Ecto neural progenitor cell (in vitro differentiated cells): Measurements from ENCODE around the gene CELF4.
A peak's percentile ranks its signal among the peaks of the same experiment; 100 is the strongest.

Experiments
- DNase-seq: peaks from one replicate; pipeline ENCODE4 v3.0.0-alpha.2; 2018; ENCODE audit warnings: low spot score

Gene CELF4

DNA sequence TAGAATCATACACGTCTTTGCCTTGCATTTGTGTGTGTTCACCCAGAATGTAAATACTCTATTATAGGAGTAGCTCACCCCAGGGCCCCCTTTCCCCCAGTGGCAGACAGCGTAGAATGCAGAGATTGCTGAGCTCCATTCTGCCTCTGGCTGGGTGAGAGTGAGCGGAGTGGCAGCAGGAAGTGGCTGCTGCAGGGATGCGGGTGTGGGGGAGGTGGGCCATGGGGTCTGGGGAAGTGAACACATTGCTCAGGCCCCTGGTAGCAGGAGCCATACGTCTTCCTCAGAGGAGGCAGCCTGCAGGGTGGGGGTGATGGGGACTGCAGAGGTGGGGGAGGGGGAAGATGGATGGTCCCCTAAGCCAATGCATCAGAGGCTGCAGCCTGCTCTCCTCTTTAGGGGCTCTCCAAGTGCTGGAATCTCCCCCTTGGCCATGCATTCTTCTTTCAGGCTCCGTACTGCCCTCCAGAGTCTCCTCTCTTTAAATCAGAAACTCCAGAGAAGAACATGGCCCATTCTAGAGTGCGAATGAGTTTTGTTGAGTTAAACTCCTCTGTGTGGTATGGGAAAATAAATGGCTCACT is 72.2 kb downstream of the CELF4 start:
- DNase-seq, result no peak

- DNase-seq, result no peak
These were observed 72.6 kb downstream of the CELF4 start for GRCh38 chr18:37492952-37493351.

DNA sequence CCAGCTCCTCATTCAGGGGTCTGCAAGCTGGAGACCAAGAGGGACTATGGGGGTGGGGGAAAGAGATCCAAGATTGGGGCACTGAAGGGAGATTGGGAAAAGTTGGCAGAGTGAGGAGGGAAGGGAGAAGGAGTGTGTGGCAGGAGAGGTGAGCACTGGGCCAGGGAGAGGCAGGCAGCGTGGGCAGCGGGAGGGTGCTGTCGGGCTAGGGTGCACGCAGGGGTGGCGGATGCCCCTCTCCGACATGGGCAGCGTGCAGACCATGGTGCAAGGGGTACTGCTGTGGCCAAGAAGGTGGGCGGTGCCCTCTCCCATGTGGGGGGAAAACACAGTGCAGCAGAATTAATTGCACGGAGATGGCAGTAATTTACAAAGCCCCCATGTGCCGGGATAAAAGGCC is 74.1 kb downstream of the CELF4 start:
- DNase-seq, result no peak

GRCh38 chr18:37489998-37490397 is 75.6 kb downstream of the CELF4 start:
- DNase-seq, result no peak

DNA sequence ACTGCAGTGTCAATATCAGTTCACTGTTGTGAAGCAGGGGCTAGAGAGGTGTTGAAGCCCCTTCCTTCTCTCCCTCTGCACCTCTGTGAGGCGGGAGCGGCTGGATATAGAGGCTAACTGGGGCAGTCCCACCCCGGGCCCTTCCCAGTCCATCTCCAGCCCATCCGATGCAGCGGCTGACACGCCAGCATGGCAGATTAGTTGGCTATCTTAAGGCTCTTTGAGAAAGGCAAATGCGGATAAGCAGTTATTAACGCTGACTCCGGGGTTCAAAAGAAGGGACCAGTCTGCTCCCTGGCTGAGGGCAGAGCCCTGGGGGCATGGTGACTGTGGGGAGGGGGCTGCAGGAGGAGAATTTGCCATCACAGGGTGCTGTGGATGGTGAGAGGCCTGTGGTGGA is 76.6 kb downstream of the CELF4 start:
- DNase-seq, result no peak

GRCh38 chr18:37487400-37487867 is 78.2 kb downstream of the CELF4 start:
- DNase-seq, result no peak

DNA sequence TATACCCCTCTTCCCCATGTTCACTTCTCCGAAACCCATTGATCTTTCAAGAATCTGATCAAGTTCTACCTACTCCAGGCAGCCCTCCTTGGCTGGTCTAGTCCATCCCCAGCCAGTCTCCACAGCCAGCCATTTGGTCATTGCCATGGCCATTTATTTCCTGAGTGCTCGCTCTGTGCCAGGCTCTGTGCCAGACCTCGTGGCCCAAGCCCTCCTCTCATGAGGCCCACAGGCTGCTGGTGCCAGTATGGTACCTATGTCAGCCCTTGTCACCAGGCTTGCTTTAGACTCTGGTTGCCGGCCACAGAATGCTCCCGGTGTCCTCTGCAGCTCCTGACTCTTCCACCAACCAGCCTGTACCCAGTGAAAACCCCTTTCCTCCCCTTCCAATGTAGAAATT is 78.8 kb downstream of the CELF4 start:
- DNase-seq, result no peak

- DNase-seq, result peak; percentile 78
These were observed 80.4 kb downstream of the CELF4 start for GRCh38 chr18:37484983-37485834.

DNA sequence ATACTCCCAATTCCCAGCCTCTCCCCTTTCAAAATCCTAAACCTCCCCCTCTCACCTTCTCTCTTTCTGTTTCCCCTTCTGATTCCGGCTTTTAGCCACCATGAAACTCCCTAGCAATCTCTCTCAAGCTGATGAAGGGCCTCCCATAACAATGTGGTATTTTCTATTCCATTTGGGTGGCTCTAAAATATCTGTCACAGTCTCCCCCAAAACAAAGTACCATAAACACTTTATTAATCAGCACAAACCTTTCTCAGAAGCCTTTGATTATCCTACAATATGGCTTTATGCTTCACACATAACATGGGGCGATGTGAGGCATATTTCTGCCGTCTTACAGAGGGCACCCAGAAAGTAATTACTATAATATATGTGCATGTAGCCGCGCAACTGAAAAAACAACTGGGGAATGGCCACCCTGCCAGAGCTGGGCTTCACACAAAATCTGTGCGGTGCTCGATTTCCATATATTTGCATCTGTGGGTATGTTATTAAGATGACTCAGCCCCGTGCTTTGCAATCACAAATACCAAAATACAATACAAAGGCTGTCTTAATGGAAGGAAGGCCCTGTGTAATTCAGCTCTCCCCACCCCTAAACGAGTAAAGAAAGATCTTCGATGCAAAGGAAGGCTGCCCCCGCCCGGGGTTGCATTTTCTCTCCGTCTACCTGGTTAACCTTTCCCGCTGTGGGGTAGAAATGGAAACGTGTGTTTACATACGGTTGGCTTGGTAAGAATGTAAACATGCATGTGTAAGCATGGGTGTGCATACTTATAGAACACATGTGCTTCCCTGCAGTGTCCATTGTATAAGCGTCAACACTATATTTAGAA is 81.4 kb downstream of the CELF4 start:
- no peak for DNase-seq

GRCh38 chr18:37483221-37483971 is 82.2 kb downstream of the CELF4 start:
- peak; percentile 60 for DNase-seq

DNA sequence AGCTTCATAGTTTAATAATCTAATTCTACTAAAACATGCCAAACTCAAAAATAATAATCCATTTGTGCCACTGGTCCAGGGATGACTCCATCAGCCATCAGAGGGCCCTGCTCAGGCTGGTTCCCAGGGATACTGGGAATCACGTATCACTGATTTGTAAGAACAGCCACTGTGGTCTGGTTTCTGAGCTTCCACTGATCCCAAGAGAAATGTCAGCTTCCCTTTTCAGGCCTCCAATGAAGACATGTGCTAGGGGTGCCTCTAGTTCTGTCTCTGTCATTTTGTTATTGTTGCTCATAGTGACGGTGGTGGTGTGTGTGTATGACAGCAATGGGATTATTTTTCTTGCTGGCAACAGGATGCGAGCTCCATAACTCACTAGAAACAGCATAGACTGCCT is 83.2 kb downstream of the CELF4 start:
- DNase-seq, result no peak

DNA sequence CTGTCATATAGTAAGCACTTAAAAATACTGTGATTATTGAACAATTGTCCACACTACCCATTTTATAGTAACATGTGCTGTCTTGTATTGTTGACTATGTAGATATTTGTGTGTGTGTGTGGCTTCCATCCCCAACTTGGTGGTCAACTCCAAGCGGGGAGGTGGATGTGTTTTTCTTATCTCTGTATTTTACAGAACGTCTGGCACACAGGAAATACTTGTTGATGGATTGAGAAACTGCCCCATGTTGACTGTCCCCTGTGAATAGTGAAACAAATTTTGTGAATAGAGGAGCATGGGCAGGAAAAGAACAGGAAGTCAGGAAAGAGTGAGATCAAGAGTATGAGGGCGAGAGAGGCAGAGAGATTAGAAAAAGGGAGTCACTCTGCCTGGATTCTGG is 83.6 kb downstream of the CELF4 start:
- no peak for DNase-seq

- DNase-seq, result no peak
These were observed 84.1 kb downstream of the CELF4 start for GRCh38 chr18:37481491-37481890.

GRCh38 chr18:37481072-37481471 is 84.5 kb downstream of the CELF4 start:
- no peak for DNase-seq

- DNase-seq, result no peak
These were observed 88.8 kb downstream of the CELF4 start for GRCh38 chr18:37476611-37477295.

DNA sequence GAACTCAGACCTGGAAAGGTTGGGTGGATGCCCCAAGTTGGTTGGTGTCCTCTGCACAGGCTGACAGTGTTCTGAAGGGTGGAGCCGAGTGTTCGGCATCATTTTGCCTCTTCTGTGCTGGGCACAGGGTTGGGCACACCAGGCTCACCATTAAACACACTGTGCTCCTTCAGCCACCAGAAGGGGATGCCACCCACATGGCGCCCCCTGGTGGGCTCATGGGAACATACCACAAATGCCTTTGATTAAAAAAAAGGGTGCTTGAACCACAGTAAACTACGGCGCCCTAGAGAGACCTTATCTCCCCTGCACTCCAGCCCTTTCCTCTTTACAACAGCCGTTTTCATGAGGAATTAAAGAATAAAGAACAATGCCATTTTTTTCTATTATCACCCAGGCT is 89.4 kb downstream of the CELF4 start:
- DNase-seq, result peak; percentile 72

- no peak for DNase-seq
These were observed 92.3 kb downstream of the CELF4 start for GRCh38 chr18:37473195-37473840.

- DNase-seq, result no peak
These were observed 94.0 kb downstream of the CELF4 start for GRCh38 chr18:37471637-37472036.

DNA sequence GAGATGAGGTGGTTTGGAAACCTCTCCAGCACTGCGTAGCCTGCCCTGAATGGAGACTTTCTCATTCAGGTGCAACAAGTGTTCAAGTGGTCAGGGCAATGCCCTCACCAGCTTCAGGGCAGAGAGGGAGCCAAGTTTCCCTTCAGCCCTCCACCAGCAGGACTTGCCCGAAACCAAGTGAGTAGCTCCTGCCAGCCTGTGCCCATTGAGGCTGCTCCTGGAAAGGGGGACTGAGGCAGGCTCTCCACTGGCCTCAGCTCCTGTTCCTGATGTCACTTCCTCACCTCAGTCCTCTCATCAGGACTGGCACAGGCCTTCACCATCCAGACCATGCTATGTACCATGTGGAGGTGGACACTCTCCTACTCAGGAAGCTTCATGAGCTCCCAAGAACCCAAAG is 94.6 kb downstream of the CELF4 start:
- no peak for DNase-seq

GRCh38 chr18:37467002-37467662 is 98.5 kb downstream of the CELF4 start:
- no peak for DNase-seq
